IMR-90 (cell line): Measurements from ENCODE around the gene RUFY4. TPM values are rescaled to one million over a fixed set of nuclear protein-coding genes. Genes with fewer than 3 reads are reported as not detected.

Experiments
- ATAC-seq: fragments of 200-7000 bp; cut with Tn5 transposase; 2 replicates; pipeline ENCODE4 v1.9.1; 2020; ENCODE audit warnings: low read depth, mild to moderate bottlenecking, moderate library complexity
- BruUV-seq: library from RNA; stranded (reverse); fragments of 400-500 nt; replicated peaks from 2 replicates; lab custom pipeline; 2021; lab: Mats Ljungman, UMichigan
- CTCF ChIA-PET: fragments of 300-600 bp; formaldehyde crosslinking; extraction: SDS; loops from one replicate; lab custom pipeline; 2021; ENCODE audit warnings: antibody characterized with exemption; lab: Yijun Ruan, JAX
- POLR2A ChIA-PET: fragments of 300-600 bp; sonication (Branson Sonifier 250); formaldehyde crosslinking; loops from one replicate; lab custom pipeline; 2022; ENCODE audit warnings: antibody characterized with exemption; ENCODE audit not compliant: unreplicated experiment; lab: Charles Lee
- DNase-seq: peaks from one replicate; pipeline ENCODE4 v3.0.0; 2013
- H2AFZ ChIP-seq: replicated peaks from 2 replicates; pipeline ENCODE3; 2013; ENCODE audit warnings: low read length, mild to moderate bottlenecking; ENCODE audit not compliant: poor library complexity
- H2AK5ac ChIP-seq: 2 replicates; pipeline ENCODE4 v1.6.1; 2013; ENCODE audit warnings: low read depth, low read length, inconsistent platforms
- H2AK9ac ChIP-seq: replicated peaks from 2 replicates; pipeline ENCODE3; 2013; ENCODE audit warnings: mild to moderate bottlenecking, low read depth, low read length, moderate library complexity; ENCODE audit not compliant: poor library complexity
- H2BK120ac ChIP-seq: 2 replicates; pipeline ENCODE4 v1.6.1; 2013; ENCODE audit warnings: low read depth, low read length, inconsistent platforms
- H2BK15ac ChIP-seq: 3 replicates; pipeline ENCODE4 v1.6.1; 2013; ENCODE audit warnings: low read depth, low read length, inconsistent platforms
- H2BK20ac ChIP-seq: 2 replicates; pipeline ENCODE4 v1.6.1; 2013; ENCODE audit warnings: low read depth, mild to moderate bottlenecking, inconsistent platforms, low read length, moderate library complexity
- H2BK5ac ChIP-seq: 2 replicates; pipeline ENCODE4 v1.6.1; 2013; ENCODE audit warnings: mild to moderate bottlenecking, low read depth, low read length, inconsistent platforms; ENCODE audit not compliant: poor library complexity, severe bottlenecking
- H3K14ac ChIP-seq: replicated peaks from 2 replicates; pipeline ENCODE4 v1.6.1; 2013; ENCODE audit warnings: low read depth, low read length, inconsistent platforms
- H3K18ac ChIP-seq: 2 replicates; pipeline ENCODE4 v1.6.1; 2013; ENCODE audit warnings: low read depth, low read length, control low read depth
- H3K23ac ChIP-seq: 2 replicates; pipeline ENCODE4 v1.6.1; 2013; ENCODE audit warnings: low read depth, low read length, inconsistent platforms
- H3K27ac ChIP-seq: 2 replicates; pipeline ENCODE4 v1.5.1; 2013; ENCODE audit warnings: mild to moderate bottlenecking, control low read depth, low read length; ENCODE audit not compliant: insufficient read depth
- H3K27me3 ChIP-seq: 2 replicates; pipeline ENCODE4 v1.6.1; 2013; ENCODE audit warnings: low read length; ENCODE audit not compliant: control insufficient read depth, insufficient read depth
- H3K36me3 ChIP-seq: 2 replicates; pipeline ENCODE4 v1.6.1; 2013; ENCODE audit warnings: low read length, mixed read lengths; ENCODE audit not compliant: control insufficient read depth, insufficient read depth
- H3K4ac ChIP-seq: 2 replicates; pipeline ENCODE4 v1.6.1; 2013; ENCODE audit warnings: low read depth, low read length, inconsistent platforms
- H3K4me1 ChIP-seq: 2 replicates; pipeline ENCODE4 v1.6.1; 2013; ENCODE audit warnings: low read length, mixed read lengths; ENCODE audit not compliant: control insufficient read depth, insufficient read depth
- H3K4me2 ChIP-seq: 2 replicates; pipeline ENCODE4 v1.6.1; 2013; ENCODE audit warnings: low read depth, mild to moderate bottlenecking, control low read depth, low read length, moderate library complexity
- H3K4me3 ChIP-seq: 2 replicates; pipeline ENCODE4 v1.5.1; 2013; ENCODE audit warnings: low read depth, mild to moderate bottlenecking, control low read depth, low read length, moderate library complexity; ENCODE audit not compliant: insufficient read depth
- H3K56ac ChIP-seq: 2 replicates; pipeline ENCODE4 v1.6.1; 2013; ENCODE audit warnings: low read length, inconsistent platforms; ENCODE audit not compliant: insufficient read depth; ENCODE audit errors: extremely low read depth
- H3K79me1 ChIP-seq, 2 experiments: 2 replicates each; pipeline ENCODE4 v1.6.1; 2013; ENCODE audit warnings: low read length in 2 of 2, inconsistent platforms in 1 of 2, low read depth in 1 of 2
- H3K9ac ChIP-seq: 2 replicates; pipeline ENCODE4 v1.6.1; 2013; ENCODE audit warnings: low read depth, low read length, control low read depth
- H3K9me1 ChIP-seq: 2 replicates; pipeline ENCODE4 v1.6.1; 2013; ENCODE audit warnings: low read length, inconsistent platforms; ENCODE audit not compliant: insufficient read depth
- H3K9me3 ChIP-seq: 2 replicates; pipeline ENCODE4 v1.6.1; 2013; ENCODE audit warnings: low read length; ENCODE audit not compliant: control insufficient read depth, insufficient read depth
- H4K20me1 ChIP-seq: 2 replicates; pipeline ENCODE4 v1.6.1; 2013; ENCODE audit warnings: low read length, inconsistent platforms; ENCODE audit not compliant: insufficient read depth
- H4K5ac ChIP-seq: 2 replicates; pipeline ENCODE4 v1.6.1; 2013; ENCODE audit warnings: mild to moderate bottlenecking, low read depth, low read length, control low read depth
- H4K8ac ChIP-seq, 2 experiments: 2 replicates each; pipeline ENCODE4 v1.6.1; 2013; ENCODE audit warnings: low read depth in 2 of 2, low read length in 2 of 2, control low read depth in 1 of 2, inconsistent platforms in 1 of 2
- H4K91ac ChIP-seq: 2 replicates; pipeline ENCODE4 v1.6.1; 2013; ENCODE audit warnings: low read depth, low read length, inconsistent platforms; ENCODE audit not compliant: insufficient read depth
- BHLHE40 ChIP-seq: fragments of 150-350 bp; IDR thresholded peaks from 2 replicates; pipeline ENCODE4 v1.6.1; 2016; ENCODE audit warnings: mild to moderate bottlenecking, low read depth, low read length
- CEBPB ChIP-seq: IDR thresholded peaks from 2 replicates; pipeline ENCODE4 v1.6.1; 2012; ENCODE audit warnings: low read depth, low read length, improper control_type of control experiment
- CHD1 ChIP-seq: IDR thresholded peaks from 2 replicates; pipeline ENCODE4 v1.6.1; 2012; ENCODE audit warnings: low read depth, low read length, improper control_type of control experiment
- CTCF ChIP-seq: conservative IDR thresholded peaks from 2 replicates; pipeline ENCODE4 v1.5.1; 2012; ENCODE audit warnings: mild to moderate bottlenecking, low read depth, low read length, improper control_type of control experiment
- FOS ChIP-seq: fragments of 150-350 bp; IDR thresholded peaks from 2 replicates; pipeline ENCODE4 v1.6.1; 2016; ENCODE audit warnings: low read depth, low read length
- MAFK ChIP-seq: IDR thresholded peaks from 2 replicates; pipeline ENCODE4 v1.6.1; 2012; ENCODE audit warnings: low read depth, low read length, improper control_type of control experiment
- MAZ ChIP-seq: IDR thresholded peaks from 2 replicates; pipeline ENCODE4 v1.6.1; 2012; ENCODE audit warnings: low read depth, mild to moderate bottlenecking, low read length, improper control_type of control experiment, moderate library complexity, borderline replicate concordance
- MXI1 ChIP-seq: IDR thresholded peaks from 2 replicates; pipeline ENCODE4 v1.6.1; 2012; ENCODE audit warnings: low read depth, mild to moderate bottlenecking, low read length, moderate library complexity, borderline replicate concordance
- NFE2L2 ChIP-seq: fragments of 150-350 bp; IDR thresholded peaks from 2 replicates; pipeline ENCODE4 v1.6.1; 2016; ENCODE audit warnings: low read depth, mild to moderate bottlenecking, low read length
- POLR2A ChIP-seq: IDR thresholded peaks from 2 replicates; pipeline ENCODE4 v1.6.1; 2012; ENCODE audit warnings: mild to moderate bottlenecking, low read depth, low read length
- RAD21 ChIP-seq: IDR thresholded peaks from 2 replicates; pipeline ENCODE4 v1.6.1; 2012; ENCODE audit warnings: low read length, improper control_type of control experiment
- RCOR1 ChIP-seq: IDR thresholded peaks from 2 replicates; pipeline ENCODE4 v1.6.1; 2012; ENCODE audit warnings: mild to moderate bottlenecking, low read length, improper control_type of control experiment; ENCODE audit not compliant: insufficient replicate concordance
- RFX5 ChIP-seq: IDR thresholded peaks from 2 replicates; pipeline ENCODE4 v1.8.0; 2012; ENCODE audit warnings: low read depth, mild to moderate bottlenecking, low read length, moderate library complexity
- SMC3 ChIP-seq: fragments of 150-350 bp; IDR thresholded peaks from 2 replicates; pipeline ENCODE4 v1.6.1; 2016; ENCODE audit warnings: low read depth, mild to moderate bottlenecking, antibody characterized with exemption, low read length, moderate library complexity
- WGBS, 2 experiments: methylation state at CpG; one replicate each; pipeline versions ENCODE4 v1.1.5 to v1.1.7; 2013; ENCODE audit warnings: missing lambda C conversion rate in 2 of 2; ENCODE audit not compliant: insufficient read length in 1 of 2; ENCODE audit errors: extremely low coverage in 2 of 2; 5-methylcytosine and 5-hydroxymethylcytosine counted together
- dilution Hi-C: fragments of 300-500 bp; cut with HindIII; formaldehyde crosslinking; loops from one replicate; pipeline ENCODE4 v1.14.3; 2018; ENCODE audit warnings: low sequenced_read_pairs; ENCODE audit not compliant: unreplicated experiment
- in situ Hi-C: fragments of 300-500 bp; cut with MboI; formaldehyde crosslinking; loops from 3 replicates; pipeline ENCODE4 v1.14.3; 2019; ENCODE audit warnings: low sequenced_read_pairs, inconsistent platforms, mixed read lengths
- intact Hi-C: fragments of 100-400 bp; cut with micrococcal nuclease; formaldehyde crosslinking; loops from 2 replicates; pipeline ENCODE4 v1.10.0; 2022
- polyA plus RNA-seq, 3 experiments: library from polyadenylated mRNA; depleted of rRNA; stranded (reverse); fragments of >200 nt; gene quantifications; 2 replicates each; pipeline ENCODE4 v1.2.3, GENCODE V29; 2012; ENCODE audit warnings: low replicate concordance in 1 of 3
- total RNA-seq: library from RNA; depleted of rRNA; stranded (reverse); fragments of >200 nt; gene quantifications from 2 replicates; pipeline ENCODE4 v1.2.3, GENCODE V29; 2012
- TF ChIP-seq, protein P1 (sequence below): fragments of 150-350 bp; IDR thresholded peaks from 2 replicates; pipeline ENCODE4 v1.6.1; 2017; ENCODE audit warnings: mild to moderate bottlenecking, antibody characterized with exemption, low read length, low read depth
- TF ChIP-seq, protein P2 (sequence below): fragments of 150-350 bp; IDR thresholded peaks from 2 replicates; pipeline ENCODE4 v1.6.1; 2016; ENCODE audit warnings: low read depth, mild to moderate bottlenecking, low read length, moderate library complexity, borderline replicate concordance

Gene RUFY4
- total and polyA plus RNA-seq, 2 of the 4 experiments (the other 2 are of a cell fraction), result not detected

DNA sequence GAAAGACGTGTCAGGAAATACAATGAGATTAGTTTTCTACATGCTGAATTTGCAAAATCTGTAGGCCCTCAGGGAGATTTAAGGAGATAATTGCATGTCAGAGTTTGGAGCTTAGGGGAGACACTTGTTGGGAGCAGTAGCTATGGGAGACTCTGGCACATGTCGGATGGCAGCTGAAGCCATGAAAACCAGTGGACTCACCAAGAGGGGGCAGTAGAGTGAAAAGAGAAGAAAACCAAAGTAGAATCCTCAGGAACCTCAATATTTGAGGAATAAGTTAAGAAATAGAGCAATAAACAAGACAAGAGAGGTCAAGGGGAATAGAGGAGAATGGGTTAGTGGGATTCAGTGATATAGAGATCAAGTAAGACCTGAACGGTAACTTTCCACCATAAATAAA lies 24.8 kb downstream of the RUFY4 start:
- Histone ChIP-seq H4K20me1 (no peaks in the 10 kb centered on the region), H2BK5ac (no peak overlapping the region), H4K8ac (no peak overlapping the region), H3K4me2 (no peak overlapping the region), H2AK5ac (no peak overlapping the region), H3K23ac (no peak overlapping the region), H3K4me1 (no peaks in the 10 kb centered on the region), H2BK15ac (no peak overlapping the region), H3K9ac (no peak overlapping the region), H3K27me3 (peaks cover 45% of the 10 kb centered on the region), H4K5ac (no peak overlapping the region), H3K27ac (no peak overlapping the region), H3K9me3 (peaks cover 2% of the 10 kb centered on the region), H3K18ac (no peak overlapping the region), H2BK20ac (no peak overlapping the region), H3K14ac (no peak overlapping the region), H3K36me3 (no peaks in the 10 kb centered on the region), H3K56ac (no peak overlapping the region), H3K79me1 (no peaks in the 10 kb centered on the region), H2AFZ (no peak overlapping the region), H3K4me3 (no peak overlapping the region), H3K4ac (no peak overlapping the region), H2BK120ac (no peak overlapping the region), H3K9me1 (no peaks in the 10 kb centered on the region), H2AK9ac (no peak overlapping the region), H4K91ac (no peak overlapping the region)
- no peak for ATAC-seq
- intact Hi-C loops, result no loop called here
- 78% methylated on average over 1 of the region's 3 CpGs; no CpG with 5 or more reads in 1 of the 2 experiments for WGBS, 2 experiments
- no peak for DNase-seq
- in situ Hi-C loops, result no loop called here
- ChIA-PET POLR2A (no interaction called here), CTCF (no interaction called here)
- TF ChIP-seq BHLHE40 (no peak), CHD1 (no peak), FOS (no peak), CTCF (no peak), SMC3 (no peak), CEBPB (no peak), POLR2A (no peak), RFX5 (no peak), MXI1 (no peak), MAFK (no peak), RCOR1 (no peak), NFE2L2 (no peak), MAZ (no peak), RAD21 (no peak)
- TF ChIP-seq, protein P1, sequence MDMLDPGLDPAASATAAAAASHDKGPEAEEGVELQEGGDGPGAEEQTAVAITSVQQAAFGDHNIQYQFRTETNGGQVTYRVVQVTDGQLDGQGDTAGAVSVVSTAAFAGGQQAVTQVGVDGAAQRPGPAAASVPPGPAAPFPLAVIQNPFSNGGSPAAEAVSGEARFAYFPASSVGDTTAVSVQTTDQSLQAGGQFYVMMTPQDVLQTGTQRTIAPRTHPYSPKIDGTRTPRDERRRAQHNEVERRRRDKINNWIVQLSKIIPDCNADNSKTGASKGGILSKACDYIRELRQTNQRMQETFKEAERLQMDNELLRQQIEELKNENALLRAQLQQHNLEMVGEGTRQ, result no peak
- TF ChIP-seq, protein P2, sequence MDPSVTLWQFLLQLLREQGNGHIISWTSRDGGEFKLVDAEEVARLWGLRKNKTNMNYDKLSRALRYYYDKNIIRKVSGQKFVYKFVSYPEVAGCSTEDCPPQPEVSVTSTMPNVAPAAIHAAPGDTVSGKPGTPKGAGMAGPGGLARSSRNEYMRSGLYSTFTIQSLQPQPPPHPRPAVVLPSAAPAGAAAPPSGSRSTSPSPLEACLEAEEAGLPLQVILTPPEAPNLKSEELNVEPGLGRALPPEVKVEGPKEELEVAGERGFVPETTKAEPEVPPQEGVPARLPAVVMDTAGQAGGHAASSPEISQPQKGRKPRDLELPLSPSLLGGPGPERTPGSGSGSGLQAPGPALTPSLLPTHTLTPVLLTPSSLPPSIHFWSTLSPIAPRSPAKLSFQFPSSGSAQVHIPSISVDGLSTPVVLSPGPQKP, result no peak
- dilution Hi-C loops, result no loop called here
- no TSS peak for BruUV-seq
